ENCODE data around the gene TENT5A. TPM values are rescaled to one million over a fixed set of nuclear protein-coding genes. Genes with fewer than 3 reads are reported as not detected.
A peak's percentile ranks its signal among the peaks of the same experiment; 100 is the strongest.

The TENT5A gene
- total RNA-seq, 4 donors from 2014 or later = 19.1 to 36.4 (median 26.9) TPM

DNA sequence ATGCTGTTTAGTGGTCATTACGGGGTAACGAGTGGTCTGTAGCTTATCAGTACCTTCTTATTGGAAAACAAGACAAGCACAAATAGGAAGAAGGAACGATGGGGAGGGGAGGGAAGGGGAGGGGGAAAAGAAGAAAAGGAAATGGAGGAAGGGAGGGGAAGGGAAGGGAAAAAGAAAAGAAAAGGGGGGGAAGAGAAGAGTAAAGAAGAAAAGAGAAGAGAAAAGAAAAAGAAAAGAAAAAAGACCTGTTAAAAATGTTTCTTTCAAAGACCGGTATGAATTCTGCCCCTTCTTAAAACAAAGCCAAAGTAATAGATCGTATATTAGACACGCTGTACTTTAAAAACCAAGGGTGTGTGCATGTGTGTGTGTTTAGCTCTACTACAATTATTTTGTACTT lies 2.4 kb upstream of the TENT5A start:
- peaks cover 4% of the 10 kb centered on the region for H3K4me1 ChIP-seq
- no peak overlapping the region for H3K4me3 ChIP-seq
- TF ChIP-seq POLR2AphosphoS5 (IDR thresholded peaks at IDR 0.05) = no peak
- TF ChIP-seq POLR2A (IDR thresholded peaks at IDR 0.05) = no peak
- no peak for TF ChIP-seq EP300 (IDR thresholded peaks at IDR 0.05)
- no peak for TF ChIP-seq CTCF (IDR thresholded peaks at IDR 0.05)
- H3K9me3 ChIP-seq = no peaks in the 10 kb centered on the region
- 88% methylated on average over 6 of the region's 6 CpGs for WGBS
- no peaks in the 10 kb centered on the region for H3K27me3 ChIP-seq
- no peak overlapping the region for H3K27ac ChIP-seq
- DNase-seq (ENCODE audit: low spot score in 2 of 2) = no peak
- no peaks in the 10 kb centered on the region for H3K36me3 ChIP-seq

DNA sequence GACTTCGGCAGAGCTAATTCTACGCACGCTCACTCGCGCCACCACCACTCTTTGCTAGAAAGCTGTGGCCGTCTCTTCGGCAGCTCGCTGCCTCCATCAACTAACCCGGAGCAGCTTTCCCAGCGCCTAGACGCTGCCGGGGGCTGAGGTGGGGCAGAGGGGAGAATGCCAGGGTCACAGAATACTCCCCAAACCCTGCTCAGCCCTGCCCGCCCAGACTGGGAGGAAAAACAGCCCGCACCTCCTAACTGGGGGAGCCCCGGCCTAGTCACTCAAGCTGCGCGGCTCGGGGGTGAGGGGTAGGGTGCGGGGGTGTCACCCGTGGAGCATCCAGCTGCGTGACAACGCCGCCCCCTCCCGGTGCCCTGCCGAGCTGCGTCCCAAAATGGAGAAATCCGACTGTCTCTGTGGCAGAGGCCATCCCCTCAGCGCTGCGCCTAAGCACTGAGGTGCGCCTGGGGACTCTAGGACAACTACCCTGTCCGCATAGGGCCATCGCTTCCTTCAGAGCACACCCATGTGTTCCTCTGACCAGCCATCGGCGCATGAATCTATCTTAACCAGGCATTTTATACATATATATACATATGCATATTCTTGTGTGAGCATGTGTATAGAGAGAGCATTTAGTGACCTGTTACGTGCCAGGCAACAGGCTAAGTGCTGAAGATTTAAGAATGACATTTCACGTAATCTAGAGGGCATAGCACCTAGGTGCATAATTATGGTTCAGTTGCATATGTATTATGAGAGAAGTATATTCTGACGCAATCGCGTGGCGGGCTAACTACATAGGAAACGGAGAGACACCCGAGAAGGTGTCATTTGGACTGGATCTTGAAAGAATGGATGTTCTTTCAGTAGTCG lies 1.5 kb upstream of the TENT5A start:
- 33% methylated on average over 20 of the region's 43 CpGs for WGBS
- peaks cover 12% of the 10 kb centered on the region for H3K4me1 ChIP-seq
- no peaks in the 10 kb centered on the region for H3K36me3 ChIP-seq
- TF ChIP-seq POLR2AphosphoS5 (IDR thresholded peaks at IDR 0.05) (peak in 1 of 3 donors; percentile 33), POLR2A (IDR thresholded peaks at IDR 0.05) (no peak), CTCF (IDR thresholded peaks at IDR 0.05) (peak; percentile 70 to 88)
- H3K9me3 ChIP-seq = no peaks in the 10 kb centered on the region
- H3K4me3 ChIP-seq = peak overlapping the region; percentile 68
- H3K27me3 ChIP-seq = no peaks in the 10 kb centered on the region
- DNase-seq (ENCODE audit: low spot score in 2 of 2) = peak; percentile 93 to 94
- peak overlapping the region; percentile 93 for H3K27ac ChIP-seq

DNA sequence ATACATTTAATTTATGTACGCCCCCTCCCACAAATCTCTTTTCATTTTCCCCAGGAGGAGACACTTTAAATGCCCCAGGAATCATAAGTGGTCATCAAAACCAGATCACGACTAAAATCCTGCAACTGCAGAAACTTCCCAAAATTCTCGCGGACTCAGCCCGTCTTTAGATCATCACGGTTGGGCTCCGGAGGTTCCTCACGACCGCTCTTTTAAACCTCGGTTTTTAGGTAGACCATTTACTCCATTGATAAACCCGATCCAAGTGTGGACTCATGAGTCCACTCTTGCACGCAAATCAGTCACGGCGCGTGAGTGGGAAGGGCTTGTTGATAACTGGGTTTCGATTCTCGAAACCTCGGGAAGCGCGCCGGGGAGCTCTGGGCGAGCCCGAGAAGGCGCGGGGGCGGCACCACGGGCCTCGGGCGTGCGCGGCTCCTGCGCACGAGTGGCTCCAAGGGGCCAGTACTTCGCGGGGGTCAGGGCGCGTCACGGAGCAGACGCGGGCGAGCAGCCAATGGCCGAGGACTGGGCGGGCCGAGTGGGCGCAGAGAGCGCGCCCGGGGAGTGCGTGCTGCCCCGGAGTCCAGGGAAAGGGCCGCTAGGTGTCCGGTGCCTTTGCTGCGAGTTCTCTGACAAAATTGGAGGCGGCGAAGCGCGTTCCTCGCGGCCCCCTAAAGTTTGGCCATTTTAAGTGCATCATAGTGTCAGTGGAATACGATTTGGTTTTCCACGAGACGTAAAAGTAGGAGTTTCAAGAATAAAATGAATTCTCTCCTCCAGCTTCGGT lies 635 bp upstream of the TENT5A start:
- peaks cover 20% of the 10 kb centered on the region for H3K4me1 ChIP-seq
- peak overlapping the region; percentile 68 for H3K4me3 ChIP-seq
- no peaks in the 10 kb centered on the region for H3K36me3 ChIP-seq
- DNase-seq (ENCODE audit: low spot score in 2 of 2) = peak; percentile 93 to 94
- peak overlapping the region; percentile 93 for H3K27ac ChIP-seq
- under 1% methylated on average over 49 of the region's 63 CpGs for WGBS
- no peaks in the 10 kb centered on the region for H3K27me3 ChIP-seq
- TF ChIP-seq POLR2AphosphoS5 (IDR thresholded peaks at IDR 0.05) (peak in 2 of 3 donors; percentile 47 to 69), CTCF (IDR thresholded peaks at IDR 0.05) (no peak), POLR2A (IDR thresholded peaks at IDR 0.05) (peak in 1 of 2 donors; percentile 75), EP300 (IDR thresholded peaks at IDR 0.05) (no peak)
- H3K9me3 ChIP-seq = no peaks in the 10 kb centered on the region

- H3K4me1 ChIP-seq = peaks cover 36% of the 10 kb centered on the region
These were observed 945 bp downstream of the TENT5A start for GRCh38 chr6:81751388-81752083.

More at GRCh38 chr6:81751388-81752083, 945 bp downstream of the TENT5A start:
- H3K4me3 ChIP-seq = peak overlapping the region; percentile 68
- no peaks in the 10 kb centered on the region for H3K9me3 ChIP-seq
- H3K27me3 ChIP-seq = no peaks in the 10 kb centered on the region
- DNase-seq (ENCODE audit: low spot score in 2 of 2) = peak; percentile 83 to 87
- no peaks in the 10 kb centered on the region for H3K36me3 ChIP-seq
- 3% methylated on average over 32 of the region's 65 CpGs for WGBS
- TF ChIP-seq POLR2AphosphoS5 (IDR thresholded peaks at IDR 0.05) (peak in 2 of 3 donors; percentile 3 to 53), CTCF (IDR thresholded peaks at IDR 0.05) (no peak)
- peak overlapping the region; percentile 93 for H3K27ac ChIP-seq

Data from suprapubic skin (tissue), 4 donors.